Caco-2 (cell line): Measurements from ENCODE around the gene COG8. TPM values are rescaled to one million over a fixed set of nuclear protein-coding genes. Genes with fewer than 3 reads are reported as not detected.
"Not testable (repeated sequence)": the region's sequence is repeated elsewhere in the genome, so short reads cannot be mapped to it uniquely, and the experiment has no call there.

ENCODE experiments used
- BruUV-seq: library from RNA; stranded (reverse); fragments of 400-500 nt; replicated peaks from 2 replicates; lab custom pipeline; 2021; lab: Mats Ljungman, UMichigan
- CTCF ChIA-PET: fragments of 300-600 bp; sonication (Branson Sonifier 250); formaldehyde crosslinking; loops from one replicate; lab custom pipeline; 2022; ENCODE audit warnings: antibody characterized with exemption; lab: Charles Lee
- POLR2A ChIA-PET: fragments of 300-600 bp; sonication (Branson Sonifier 250); formaldehyde crosslinking; loops from one replicate; lab custom pipeline; 2022; ENCODE audit warnings: antibody characterized with exemption; lab: Charles Lee
- DNase-seq, 2 experiments: peaks; one replicate each; pipeline versions ENCODE4 v3.0.0 to v3.0.0-alpha.2; 2020 to 2022
- H3K27me3 ChIP-seq: replicated peaks from 2 replicates; pipeline ENCODE4 v1.6.0; 2011; ENCODE audit warnings: low read length; ENCODE audit not compliant: control insufficient read depth, insufficient read depth
- H3K36me3 ChIP-seq: 2 replicates; pipeline ENCODE4 v1.5.1; 2011; ENCODE audit warnings: low read length; ENCODE audit not compliant: control insufficient read depth, insufficient read depth
- H3K4me1 ChIP-seq: fragments of 250-450 bp; sonication (Bioruptor Pico); 2 replicates; pipeline ENCODE4 v1.5.1; 2020; ENCODE audit warnings: mild to moderate bottlenecking
- H3K4me3 ChIP-seq: 2 replicates; pipeline ENCODE4 v1.5.1; 2011; ENCODE audit warnings: low read depth, mild to moderate bottlenecking, control low read depth, low read length
- H3K9me3 ChIP-seq: fragments of 250-450 bp; sonication (Bioruptor Pico); 2 replicates; pipeline ENCODE4 v1.5.1; 2020; ENCODE audit warnings: mild to moderate bottlenecking, moderate library complexity
- H3K27ac Mint-ChIP-seq: one replicate; pipeline ENCODE4 v1.8.0; 2022; ENCODE audit warnings: mixed read lengths; ENCODE audit not compliant: unreplicated experiment
- H3K27me3 Mint-ChIP-seq: one replicate; pipeline ENCODE4 v1.8.0; 2022; ENCODE audit warnings: mixed read lengths; ENCODE audit not compliant: insufficient read depth, unreplicated experiment
- H3K36me3 Mint-ChIP-seq: one replicate; pipeline ENCODE4 v1.8.0; 2022; ENCODE audit warnings: mild to moderate bottlenecking, mixed read lengths; ENCODE audit not compliant: insufficient read depth, unreplicated experiment
- H3K4me1 Mint-ChIP-seq: one replicate; pipeline ENCODE4 v1.8.0; 2022; ENCODE audit warnings: low read depth, mixed read lengths; ENCODE audit not compliant: unreplicated experiment
- H3K4me3 Mint-ChIP-seq: one replicate; pipeline ENCODE4 v1.8.0; 2022; ENCODE audit warnings: mild to moderate bottlenecking, moderate library complexity, mixed read lengths; ENCODE audit not compliant: unreplicated experiment
- H3K9me3 Mint-ChIP-seq: one replicate; pipeline ENCODE4 v1.8.0; 2022; ENCODE audit warnings: mixed read lengths; ENCODE audit not compliant: unreplicated experiment
- CTCF ChIP-seq, 2 experiments: fragments of 200-600 bp in 1 of 2; IDR thresholded peaks; 1 replicate in 1 of 2; 2 replicates in 1 of 2; pipeline versions ENCODE4 v1.5.1 to v1.8.0; 2011 to 2022; ENCODE audit warnings: antibody characterized with exemption in 1 of 2, control low read depth in 1 of 2, inconsistent platforms in 1 of 2, low read depth in 1 of 2, low read length in 1 of 2, mild to moderate bottlenecking in 1 of 2, moderate library complexity in 1 of 2; ENCODE audit not compliant: insufficient read depth in 1 of 2, severe bottlenecking in 1 of 2, unreplicated experiment in 1 of 2
- intact Hi-C: fragments of 100-400 bp; cut with micrococcal nuclease; formaldehyde crosslinking; loops from one replicate; pipeline ENCODE4 v1.10.0; 2022; ENCODE audit not compliant: unreplicated experiment
- total RNA-seq: library from RNA; stranded (reverse); gene quantifications from 2 replicates; pipeline ENCODE4 v1.2.3, GENCODE V29; 2022

COG8 gene
- total RNA-seq, 1 experiment from 2014 or later = 57.4 TPM

- Mint-ChIP-seq H3K27me3 (no peaks in the 10 kb centered on the region), H3K4me1 (no peaks in the 10 kb centered on the region), H3K27ac (no peak overlapping the region), H3K4me3 (no peak overlapping the region), H3K36me3 (peaks cover 78% of the 10 kb centered on the region), H3K9me3 (no peaks in the 10 kb centered on the region)
- Histone ChIP-seq H3K4me3 (no peak overlapping the region), H3K36me3 (peaks cover 1% of the 10 kb centered on the region; the same call in 1 of the 2 replicates), H3K27me3 (no peaks in the 10 kb centered on the region), H3K9me3 (no peaks in the 10 kb centered on the region), H3K4me1 (no peaks in the 10 kb centered on the region)
- TSS peak; percentile 5 for BruUV-seq
- intact Hi-C loops = no loop called here
- ChIA-PET CTCF (no interaction called here), POLR2A (no interaction called here)
- TF ChIP-seq CTCF (IDR thresholded peaks at IDR 0.05; ENCODE audit: insufficient read depth in 1 of 2, low read depth in 1 of 2, low read length in 1 of 2, severe bottlenecking in 1 of 2, unreplicated experiment in 1 of 2) = no peak
- DNase-seq = no peak
Measured at GRCh38 chr16:69301861-69302260, 37.5 kb downstream of the COG8 start.

- Histone ChIP-seq H3K4me3 (no peak overlapping the region), H3K36me3 (peaks cover 1% of the 10 kb centered on the region; the same call in 1 of the 2 replicates), H3K9me3 (no peaks in the 10 kb centered on the region), H3K27me3 (no peaks in the 10 kb centered on the region), H3K4me1 (no peaks in the 10 kb centered on the region)
- Mint-ChIP-seq H3K27ac (no peak overlapping the region), H3K4me3 (no peak overlapping the region), H3K4me1 (no peaks in the 10 kb centered on the region), H3K27me3 (no peaks in the 10 kb centered on the region), H3K36me3 (peaks cover 81% of the 10 kb centered on the region), H3K9me3 (no peaks in the 10 kb centered on the region)
- BruUV-seq = no TSS peak
- DNase-seq = no peak
- CTCF ChIA-PET = no interaction called here
- TF ChIP-seq CTCF (IDR thresholded peaks at IDR 0.05; ENCODE audit: insufficient read depth in 1 of 2, low read depth in 1 of 2, low read length in 1 of 2, severe bottlenecking in 1 of 2, unreplicated experiment in 1 of 2) = no peak
- POLR2A ChIA-PET = no interaction called here
- intact Hi-C loops = no loop called here
Measured at GRCh38 chr16:69301187-69301586, 38.2 kb downstream of the COG8 start.

GRCh38 chr16:69298261-69298660 is 41.1 kb downstream of the COG8 start:
- H3K27me3 ChIP-seq = no peaks in the 10 kb centered on the region
- no TSS peak for BruUV-seq
- POLR2A ChIA-PET = no interaction called here

GRCh38 chr16:69296771-69297170 is 42.6 kb downstream of the COG8 start:
- H3K4me3 Mint-ChIP-seq, DNase-seq, H3K4me1 ChIP-seq, H3K36me3 ChIP-seq, H3K27me3 ChIP-seq, intact Hi-C loops, CTCF ChIA-PET, H3K27me3 Mint-ChIP-seq, POLR2A ChIA-PET, H3K4me1 Mint-ChIP-seq, H3K27ac Mint-ChIP-seq, H3K9me3 ChIP-seq, H3K9me3 Mint-ChIP-seq, BruUV-seq, H3K4me3 ChIP-seq: not testable (repeated sequence)
- H3K36me3 Mint-ChIP-seq = peaks cover 74% of the 10 kb centered on the region

More at GRCh38 chr16:69298261-69298660, 41.1 kb downstream of the COG8 start:
- Mint-ChIP-seq H3K27me3 (no peaks in the 10 kb centered on the region), H3K4me3 (no peak overlapping the region), H3K4me1 (peaks cover 4% of the 10 kb centered on the region), H3K27ac (no peak overlapping the region), H3K36me3 (peaks cover 85% of the 10 kb centered on the region), H3K9me3 (no peaks in the 10 kb centered on the region)
- CTCF ChIA-PET = no interaction called here
- TF ChIP-seq CTCF (IDR thresholded peaks at IDR 0.05; ENCODE audit: insufficient read depth in 1 of 2, low read depth in 1 of 2, low read length in 1 of 2, severe bottlenecking in 1 of 2, unreplicated experiment in 1 of 2) = no peak
- intact Hi-C loops = no loop called here
- no peak for DNase-seq
- Histone ChIP-seq H3K4me3 (no peak overlapping the region), H3K36me3 (peaks cover 1% of the 10 kb centered on the region; the same call in 1 of the 2 replicates), H3K4me1 (no peaks in the 10 kb centered on the region), H3K9me3 (no peaks in the 10 kb centered on the region)
